ENCODE results near the gene LRRC74B. TPM values are rescaled to one million over a fixed set of nuclear protein-coding genes. Genes with fewer than 3 reads are reported as not detected.

Gene LRRC74B
- total and polyA plus RNA-seq, 2 donors from 2014 or later: not detected

GRCh38 chr22:20997536-20998257 is 48.0 kb upstream of the LRRC74B start:
- Histone ChIP-seq H3K27me3 (ENCODE audit: control insufficient read depth, insufficient read depth, low read length) (no peaks in the 10 kb centered on the region), H3K4me1 (ENCODE audit: control insufficient read depth in 2 of 3, insufficient read depth in 2 of 3, low read depth in 1 of 3, low read length in 3 of 3) (peaks cover 0 to 17% (median 4%) of the 10 kb centered on the region in 3 donors), H3K9me3 (ENCODE audit: control insufficient read depth in 2 of 3, insufficient read depth in 1 of 3, low read length in 3 of 3) (no peaks in the 10 kb centered on the region), H3K4me3 (ENCODE audit: low read length in 3 of 3) (no peak overlapping the region), H3K9ac (ENCODE audit: low read length in 3 of 3) (no peak overlapping the region), H3K27ac (ENCODE audit: low read depth in 2 of 2, low read length in 2 of 2) (no peak overlapping the region), H3K36me3 (ENCODE audit: control insufficient read depth in 2 of 3, insufficient read depth in 3 of 3, low read length in 3 of 3) (peaks cover 0 to 9% (median 5%) of the 10 kb centered on the region in 3 donors)
- TF ChIP-seq CTCF (IDR thresholded peaks at IDR 0.05; ENCODE audit: borderline replicate concordance, extremely low read depth, insufficient read depth): no peak
- DNase-seq: peak in 1 of 5 donors; percentile 65
- no peak for FAIRE-seq
- intact Hi-C loops (cut with DNase I): no loop called here

GRCh38 chr22:20998411-20999336 is 47.1 kb upstream of the LRRC74B start:
- Histone ChIP-seq H3K36me3 (ENCODE audit: control insufficient read depth in 2 of 3, insufficient read depth in 3 of 3, low read length in 3 of 3) (peaks cover 0 to 9% (median 5%) of the 10 kb centered on the region in 3 donors), H3K27ac (ENCODE audit: low read depth in 2 of 2, low read length in 2 of 2) (no peak overlapping the region), H3K4me1 (ENCODE audit: control insufficient read depth in 2 of 3, insufficient read depth in 2 of 3, low read depth in 1 of 3, low read length in 3 of 3) (peaks cover 0 to 24% (median 4%) of the 10 kb centered on the region in 3 donors), H3K9me3 (ENCODE audit: control insufficient read depth in 2 of 3, insufficient read depth in 1 of 3, low read length in 3 of 3) (no peaks in the 10 kb centered on the region), H3K9ac (ENCODE audit: low read length in 3 of 3) (no peak overlapping the region), H3K27me3 (ENCODE audit: control insufficient read depth, insufficient read depth, low read length) (no peaks in the 10 kb centered on the region), H3K4me3 (ENCODE audit: low read length in 3 of 3) (no peak overlapping the region)
- intact Hi-C loops (cut with DNase I): no loop called here
- DNase-seq (peak in 1 of 5 donors; percentile 61), FAIRE-seq (no peak)
- TF ChIP-seq CTCF (IDR thresholded peaks at IDR 0.05; ENCODE audit: borderline replicate concordance, extremely low read depth, insufficient read depth): no peak

GRCh38 chr22:20999350-21000206 is 46.2 kb upstream of the LRRC74B start:
- DNase-seq: peak in 2 of 5 donors; percentile 10 to 80
- no peak for FAIRE-seq
- intact Hi-C loops (cut with DNase I): no loop called here
- Histone ChIP-seq H3K36me3 (ENCODE audit: control insufficient read depth in 2 of 3, insufficient read depth in 3 of 3, low read length in 3 of 3) (peaks cover 0 to 9% (median 5%) of the 10 kb centered on the region in 3 donors), H3K27ac (ENCODE audit: low read depth in 2 of 2, low read length in 2 of 2) (no peak overlapping the region), H3K9me3 (ENCODE audit: control insufficient read depth in 2 of 3, insufficient read depth in 1 of 3, low read length in 3 of 3) (no peaks in the 10 kb centered on the region), H3K4me1 (ENCODE audit: control insufficient read depth in 2 of 3, insufficient read depth in 2 of 3, low read depth in 1 of 3, low read length in 3 of 3) (peaks cover 0 to 27% (median 4%) of the 10 kb centered on the region in 3 donors), H3K9ac (ENCODE audit: low read length in 3 of 3) (no peak overlapping the region), H3K27me3 (ENCODE audit: control insufficient read depth, insufficient read depth, low read length) (no peaks in the 10 kb centered on the region), H3K4me3 (ENCODE audit: low read length in 3 of 3) (no peak overlapping the region)
- no peak for TF ChIP-seq CTCF (IDR thresholded peaks at IDR 0.05; ENCODE audit: borderline replicate concordance, extremely low read depth, insufficient read depth)

Data from kidney (tissue), 14 donors.